Chondrocyte (in vitro differentiated cells): ENCODE measurements around the gene TMED1. TPM values are rescaled to one million over a fixed set of nuclear protein-coding genes. Genes with fewer than 3 reads are reported as not detected.
A peak's percentile ranks its signal among the peaks of the same experiment; 100 is the strongest.

ENCODE experiments used
- DNase-seq: peaks from one replicate; pipeline ENCODE4 v3.0.0; 2021; ENCODE audit warnings: mixed read lengths, low spot score
- H3K27ac Mint-ChIP-seq: one replicate; pipeline ENCODE4 v1.8.0; 2021; ENCODE audit warnings: mild to moderate bottlenecking, moderate library complexity, mixed read lengths; ENCODE audit not compliant: unreplicated experiment
- H3K27me3 Mint-ChIP-seq: 2 replicates; pipeline ENCODE4 v1.8.0; 2021; ENCODE audit warnings: low read depth, mixed read lengths
- H3K36me3 Mint-ChIP-seq: 2 replicates; pipeline ENCODE4 v1.8.0; 2021; ENCODE audit warnings: low read depth, mixed read lengths
- H3K4me1 Mint-ChIP-seq: 2 replicates; pipeline ENCODE4 v1.8.0; 2021; ENCODE audit warnings: low read depth, mild to moderate bottlenecking, mixed read lengths
- H3K4me3 Mint-ChIP-seq: one replicate; pipeline ENCODE4 v1.8.0; 2021; ENCODE audit warnings: mild to moderate bottlenecking, moderate library complexity, mixed read lengths; ENCODE audit not compliant: unreplicated experiment
- H3K9me3 Mint-ChIP-seq: 2 replicates; pipeline ENCODE4 v1.8.0; 2021; ENCODE audit warnings: low read depth, mixed read lengths
- CTCF ChIP-seq: fragments of 200-600 bp; sonication (generic); IDR thresholded peaks from 2 replicates; pipeline ENCODE4 v1.5.0; 2021; ENCODE audit warnings: antibody characterized with exemption, mild to moderate bottlenecking, moderate library complexity
- long read RNA-seq: library from polyadenylated mRNA; stranded (forward); transcript quantifications from one replicate; pipeline ENCODE4 v2.0.0, GENCODE V29; 2021
- total RNA-seq: library from RNA; stranded (reverse); gene quantifications from 3 replicates; pipeline ENCODE4 v1.2.1, GENCODE V29; 2021

TMED1 gene, protein sequence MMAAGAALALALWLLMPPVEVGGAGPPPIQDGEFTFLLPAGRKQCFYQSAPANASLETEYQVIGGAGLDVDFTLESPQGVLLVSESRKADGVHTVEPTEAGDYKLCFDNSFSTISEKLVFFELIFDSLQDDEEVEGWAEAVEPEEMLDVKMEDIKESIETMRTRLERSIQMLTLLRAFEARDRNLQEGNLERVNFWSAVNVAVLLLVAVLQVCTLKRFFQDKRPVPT
- total RNA-seq: 29.1 to 33.7 TPM (median 31.5 TPM) in 3 replicates
- long read RNA-seq, transcript TMED1-201 (4 exons, 1,340 nt): major isoform, 52 of 55 reads
- long read RNA-seq, partial matches to known transcripts: 3 of 55 reads
- long read RNA-seq, other reads (novel, unspliced or antisense): 0 of 55 reads

DNA sequence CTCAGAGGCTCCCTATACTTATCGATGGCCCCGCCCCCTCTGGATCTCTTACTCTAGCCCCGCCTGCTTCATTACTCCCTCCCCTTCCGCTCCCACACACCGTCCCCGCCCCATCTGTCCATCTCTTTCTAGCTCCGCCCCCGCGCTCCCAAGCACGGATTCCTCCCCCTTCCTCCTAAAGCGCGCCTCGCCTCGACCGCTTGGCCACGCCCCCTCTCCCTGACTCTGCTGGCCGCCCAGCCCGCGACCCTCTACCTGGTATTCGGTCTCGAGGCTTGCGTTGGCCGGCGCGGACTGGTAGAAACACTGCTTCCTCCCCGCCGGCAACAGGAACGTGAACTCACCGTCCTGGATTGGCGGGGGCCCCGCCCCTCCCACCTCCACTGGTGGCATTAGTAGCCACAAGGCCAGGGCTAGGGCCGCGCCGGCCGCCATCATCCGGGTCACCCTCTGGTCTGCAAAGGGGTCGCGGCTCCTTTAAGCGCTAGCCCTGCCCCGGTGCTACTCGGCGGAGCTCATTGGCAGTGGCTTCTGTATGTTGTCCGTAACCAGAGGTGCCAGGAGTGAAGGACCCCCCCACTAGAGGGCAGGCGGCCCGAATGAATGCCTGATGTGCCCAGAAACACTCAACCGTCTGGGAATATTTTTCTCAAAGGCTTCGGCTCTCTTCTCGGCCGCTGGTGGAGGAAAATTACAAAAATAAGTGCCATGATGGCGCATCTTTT, at the start of gene TMED1:
Gene TMED1 (minus strand): TSS at position 459 of the 725 bp plus-strand sequence. CDS start 21 bp downstream, at position 438.
- TF ChIP-seq CTCF: peak; percentile 63
- peaks cover 16% of the 10 kb centered on the region for H3K4me1 Mint-ChIP-seq
- H3K27me3 Mint-ChIP-seq: no peaks in the 10 kb centered on the region
- DNase-seq: peak; percentile 100
- H3K27ac Mint-ChIP-seq: peak within 1 kb of the TSS; percentile 100
- peaks cover 6% of the 10 kb centered on the region for H3K36me3 Mint-ChIP-seq
- H3K4me3 Mint-ChIP-seq: peak within 1 kb of the TSS; percentile 94
- peaks cover 3% of the 10 kb centered on the region for H3K9me3 Mint-ChIP-seq

GRCh38 chr19:10885201-10886169, 49.5 kb upstream of the TMED1 start:
- Mint-ChIP-seq H3K4me3 (no peak overlapping the region), H3K4me1 (peaks cover 51% of the 10 kb centered on the region), H3K36me3 (no peaks in the 10 kb centered on the region), H3K27ac (peak overlapping the region; percentile 61), H3K27me3 (no peaks in the 10 kb centered on the region), H3K9me3 (no peaks in the 10 kb centered on the region)
- no peak for TF ChIP-seq CTCF
- no peak for DNase-seq

- H3K27me3 Mint-ChIP-seq: no peaks in the 10 kb centered on the region
- H3K9me3 Mint-ChIP-seq: no peaks in the 10 kb centered on the region
- no peak overlapping the region for H3K4me3 Mint-ChIP-seq
- DNase-seq: no peak
- no peak for TF ChIP-seq CTCF
- no peaks in the 10 kb centered on the region for H3K36me3 Mint-ChIP-seq
- H3K4me1 Mint-ChIP-seq: peaks cover 53% of the 10 kb centered on the region
- H3K27ac Mint-ChIP-seq: peak overlapping the region; percentile 73
Observed at GRCh38 chr19:10884274-10884673, 48.3 kb upstream of the TMED1 start.

- DNase-seq: no peak
- no peaks in the 10 kb centered on the region for H3K27me3 Mint-ChIP-seq
- peak overlapping the region; percentile 17 for H3K27ac Mint-ChIP-seq
- H3K4me1 Mint-ChIP-seq: peaks cover 54% of the 10 kb centered on the region
- no peak overlapping the region for H3K4me3 Mint-ChIP-seq
- H3K9me3 Mint-ChIP-seq: no peaks in the 10 kb centered on the region
- TF ChIP-seq CTCF: no peak
- H3K36me3 Mint-ChIP-seq: no peaks in the 10 kb centered on the region
Observed at GRCh38 chr19:10882108-10882457, 46.1 kb upstream of the TMED1 start.
